ENCODE data around the gene DHCR24.
A peak's percentile ranks its signal among the peaks of the same experiment; 100 is the strongest.

DHCR24 gene

GRCh38 chr1:54928327-54928726, 41.3 kb upstream of the DHCR24 start:
- no peak for TF ChIP-seq CTCF (IDR thresholded peaks at IDR 0.05; ENCODE audit: unreplicated experiment in 3 of 3)
- H3K4me3 Mint-ChIP-seq: no peak overlapping the region
- H3K4me1 Mint-ChIP-seq: peaks cover 33% of the 10 kb centered on the region
- peaks cover 3% of the 10 kb centered on the region for H3K9me3 Mint-ChIP-seq
- peak overlapping the region in 1 of 3 experiments; percentile 57 for H3K27ac Mint-ChIP-seq
- H3K36me3 Mint-ChIP-seq (ENCODE audit: low read depth): no peaks in the 10 kb centered on the region
- peaks cover 5% of the 10 kb centered on the region for H3K27me3 Mint-ChIP-seq (ENCODE audit: low read depth)

GRCh38 chr1:54927472-54928240, 40.7 kb upstream of the DHCR24 start:
- no peak for TF ChIP-seq CTCF (IDR thresholded peaks at IDR 0.05; ENCODE audit: unreplicated experiment in 3 of 3)
- Mint-ChIP-seq H3K36me3 (ENCODE audit: low read depth) (no peaks in the 10 kb centered on the region), H3K4me3 (peak overlapping the region in 1 of 3 experiments; percentile 2), H3K27ac (peak overlapping the region; percentile 54 to 75 (median 65)), H3K4me1 (peaks cover 33% of the 10 kb centered on the region), H3K27me3 (ENCODE audit: low read depth) (peaks cover 9% of the 10 kb centered on the region), H3K9me3 (peaks cover 3% of the 10 kb centered on the region)

GRCh38 chr1:54926970-54927369, 40.0 kb upstream of the DHCR24 start:
- no peak for TF ChIP-seq CTCF (IDR thresholded peaks at IDR 0.05; ENCODE audit: unreplicated experiment in 3 of 3)
- Mint-ChIP-seq H3K4me1 (peaks cover 33% of the 10 kb centered on the region), H3K36me3 (ENCODE audit: low read depth) (no peaks in the 10 kb centered on the region), H3K9me3 (peaks cover 3% of the 10 kb centered on the region), H3K27ac (peak overlapping the region; percentile 54 to 75 (median 65)), H3K4me3 (no peak overlapping the region), H3K27me3 (ENCODE audit: low read depth) (peaks cover 9% of the 10 kb centered on the region)

DNA sequence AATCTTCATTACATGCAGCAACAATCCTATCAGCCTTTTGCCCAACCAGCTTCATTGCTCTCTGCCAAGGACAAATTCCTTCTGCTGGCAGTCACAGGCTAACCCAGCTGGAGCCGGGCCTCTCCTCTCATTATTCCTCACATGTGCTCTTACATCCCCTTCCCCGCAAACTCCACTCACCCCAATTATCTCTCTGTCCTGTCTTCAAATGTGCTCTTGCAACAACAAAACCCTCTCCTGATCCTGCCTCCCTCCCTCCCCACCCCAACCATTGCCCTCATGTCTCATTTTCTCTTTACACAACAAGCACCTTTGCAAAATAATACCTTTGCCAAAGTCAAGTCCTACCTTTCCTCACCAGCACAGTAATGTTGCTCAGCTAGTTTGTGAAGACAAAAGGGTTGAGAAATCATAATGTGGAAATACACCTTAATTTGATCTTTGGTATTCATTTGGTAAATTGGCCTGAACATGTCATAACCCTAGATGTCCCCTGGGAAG, 36.0 kb upstream of the DHCR24 start:
- no peak for TF ChIP-seq CTCF (IDR thresholded peaks at IDR 0.05; ENCODE audit: unreplicated experiment in 3 of 3)
- H3K27me3 Mint-ChIP-seq (ENCODE audit: low read depth): peaks cover 14% of the 10 kb centered on the region
- H3K36me3 Mint-ChIP-seq (ENCODE audit: low read depth): no peaks in the 10 kb centered on the region
- H3K4me3 Mint-ChIP-seq: no peak overlapping the region
- peaks cover 3% of the 10 kb centered on the region for H3K9me3 Mint-ChIP-seq
- peaks cover 17% of the 10 kb centered on the region for H3K4me1 Mint-ChIP-seq
- no peak overlapping the region for H3K27ac Mint-ChIP-seq

GRCh38 chr1:54922040-54922761, 35.2 kb upstream of the DHCR24 start:
- Mint-ChIP-seq H3K4me3 (no peak overlapping the region), H3K36me3 (ENCODE audit: low read depth) (no peaks in the 10 kb centered on the region), H3K4me1 (peaks cover 11% of the 10 kb centered on the region), H3K9me3 (peaks cover 3% of the 10 kb centered on the region), H3K27me3 (ENCODE audit: low read depth) (peaks cover 14% of the 10 kb centered on the region), H3K27ac (no peak overlapping the region)
- no peak for TF ChIP-seq CTCF (IDR thresholded peaks at IDR 0.05; ENCODE audit: unreplicated experiment in 3 of 3)
